Central memory CD4-positive, alpha-beta T cell (primary cell): ENCODE results near the gene WDR6.

Source experiments
- DNase-seq: peaks from one replicate; pipeline ENCODE4 v3.0.0; 2022

The WDR6 gene

DNA sequence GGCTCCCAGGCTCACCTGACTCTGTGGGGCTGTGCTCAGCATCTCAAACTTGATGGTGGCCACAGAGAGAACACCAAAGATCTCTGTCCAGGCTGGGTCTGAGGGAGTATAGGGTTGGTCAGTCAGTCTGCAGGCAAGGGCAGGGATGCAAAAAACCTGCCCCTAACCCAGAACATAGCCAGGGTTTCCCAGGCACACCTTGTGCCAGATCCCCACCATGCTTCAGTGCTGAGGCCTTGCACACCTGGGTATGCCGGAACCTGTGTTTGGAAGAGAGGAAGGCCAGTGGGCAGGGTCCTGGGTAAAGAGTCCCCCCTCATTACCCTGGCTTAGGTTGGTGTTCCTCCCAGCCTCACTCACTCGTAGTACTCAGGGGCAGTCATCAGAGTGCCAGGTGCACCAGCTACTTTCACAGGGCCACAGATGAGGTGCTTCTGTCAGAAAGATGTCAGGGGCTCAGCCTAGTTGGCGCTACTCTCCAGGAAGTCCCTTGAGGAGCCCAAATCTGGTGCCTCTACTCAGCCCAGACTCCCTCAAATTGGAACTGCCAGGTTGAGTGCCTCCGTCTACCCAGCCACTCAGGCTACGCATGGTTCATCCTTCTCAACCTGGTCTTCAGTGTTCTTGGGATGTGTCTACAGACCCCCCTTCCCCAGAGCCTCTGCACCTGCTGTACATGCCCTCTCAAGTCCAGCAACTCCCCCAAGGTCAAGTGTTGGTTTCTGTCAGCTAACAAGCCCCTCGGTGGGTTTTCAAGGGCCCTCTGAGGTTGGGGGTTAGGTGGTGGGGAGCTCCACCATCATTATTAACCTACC lies 9.4 kb downstream of the WDR6 start:
- DNase-seq, result no peak

DNA sequence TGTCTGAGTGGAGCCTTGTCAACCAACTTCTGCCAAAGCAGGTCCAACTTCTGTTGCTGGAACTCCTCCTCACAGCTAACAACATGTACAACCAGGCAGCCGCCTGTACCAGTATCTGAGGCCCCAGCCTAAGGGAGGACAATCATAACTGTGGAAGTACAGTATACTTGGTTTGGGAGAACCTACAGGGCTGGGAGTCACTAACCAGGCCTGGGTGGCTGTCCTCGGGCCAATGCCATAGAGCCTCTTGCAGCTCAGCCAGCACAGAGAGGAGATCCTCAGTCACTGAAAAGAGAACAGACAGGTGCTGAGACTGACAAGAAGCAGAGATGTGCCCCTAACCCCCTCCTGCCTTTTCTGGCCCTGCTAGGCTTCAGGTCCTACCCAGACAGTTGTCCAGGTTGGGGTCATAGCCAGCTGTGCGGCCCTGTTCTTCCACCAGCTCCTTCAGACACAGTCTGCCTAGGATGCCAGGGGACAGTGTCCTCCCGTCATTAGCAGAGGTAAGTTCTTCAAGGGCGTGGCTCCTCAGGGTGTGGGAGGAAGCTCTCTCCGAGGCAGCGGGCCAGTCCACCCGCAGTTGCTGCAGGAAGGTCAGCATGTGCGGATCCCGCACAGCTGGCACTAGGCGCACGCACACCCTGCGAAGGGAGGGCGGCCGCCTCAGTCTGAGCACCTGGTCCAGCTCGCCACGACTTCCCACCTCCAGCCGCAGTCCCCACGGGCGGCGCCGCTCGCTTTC lies 10.2 kb downstream of the WDR6 start:
- no peak for DNase-seq

DNA sequence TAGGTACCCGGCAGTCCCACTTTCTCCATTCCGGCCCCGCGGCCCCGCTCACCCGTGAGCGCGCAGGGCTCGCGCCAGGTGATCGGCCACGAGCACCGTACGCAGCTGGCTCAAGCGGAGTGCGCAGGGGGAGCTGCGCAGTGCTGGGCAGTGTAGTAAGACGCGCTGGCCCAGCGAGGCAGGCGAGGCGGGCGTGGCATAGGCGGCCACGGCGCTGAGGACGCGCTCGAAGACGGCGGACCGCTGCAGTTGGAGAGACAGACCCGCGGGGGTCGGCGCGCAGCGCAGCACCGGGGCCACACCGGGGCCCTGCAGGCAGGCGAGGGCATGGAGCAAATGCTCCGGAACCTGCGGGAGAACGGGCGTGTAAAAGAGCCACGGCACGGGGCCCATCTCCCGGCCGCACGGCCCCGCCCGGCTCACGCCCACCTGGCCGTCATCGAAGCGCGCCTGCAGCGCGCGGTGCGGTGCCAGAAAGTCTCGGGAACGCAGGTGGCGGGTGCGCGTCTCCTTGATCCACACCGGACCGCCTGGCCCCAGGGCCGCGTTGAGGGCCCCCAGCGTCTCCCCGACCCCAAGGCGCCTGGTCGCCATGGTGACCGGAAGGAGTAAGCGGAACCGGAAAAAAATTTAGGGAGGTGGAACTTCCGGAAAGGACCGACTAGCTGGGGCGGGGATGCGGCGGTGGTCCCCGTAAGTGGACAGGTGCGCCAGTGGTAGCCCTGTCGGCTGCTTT lies 10.9 kb downstream of the WDR6 start, which contains the start of gene DALRD3:
Gene DALRD3 (minus strand): TSS at position 610 of the 736 bp plus-strand sequence. CDS start 16 bp downstream, at position 594.
- peak; percentile 70 for DNase-seq

DNA sequence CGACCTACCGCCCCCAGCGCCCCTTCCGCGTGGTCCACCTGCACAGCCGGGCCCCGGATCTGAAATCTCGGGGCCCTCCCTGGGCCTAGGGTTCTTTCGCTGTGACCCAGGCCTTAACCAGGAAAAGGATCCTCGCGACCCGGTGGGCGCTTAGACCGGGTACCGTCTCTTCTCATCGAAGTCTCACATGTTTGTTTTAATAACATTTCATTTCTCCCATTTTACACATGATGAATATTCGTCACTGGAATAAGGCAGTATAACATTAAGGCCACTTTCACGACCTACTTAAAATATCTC lies 11.5 kb downstream of the WDR6 start:
- no peak for DNase-seq

DNA sequence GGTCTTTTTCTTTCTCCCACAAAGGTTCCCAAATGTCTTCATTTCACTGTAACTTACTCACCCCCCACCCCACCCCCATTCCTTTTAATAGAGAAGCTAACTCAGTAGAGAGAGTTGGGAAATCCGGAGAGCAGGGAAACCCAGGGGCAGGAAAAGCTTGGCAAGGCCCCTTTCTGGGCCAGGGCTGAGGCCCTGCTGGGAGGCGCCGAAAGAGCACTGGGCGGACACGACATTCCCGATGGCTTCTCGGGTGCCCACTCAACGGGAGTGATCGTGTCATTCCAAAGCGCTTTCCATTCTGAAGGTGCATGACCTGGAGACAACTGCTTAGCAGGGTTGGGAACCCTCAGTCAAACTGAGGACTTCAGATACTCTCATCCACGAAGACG lies 12.7 kb downstream of the WDR6 start:
- no peak for DNase-seq

DNA sequence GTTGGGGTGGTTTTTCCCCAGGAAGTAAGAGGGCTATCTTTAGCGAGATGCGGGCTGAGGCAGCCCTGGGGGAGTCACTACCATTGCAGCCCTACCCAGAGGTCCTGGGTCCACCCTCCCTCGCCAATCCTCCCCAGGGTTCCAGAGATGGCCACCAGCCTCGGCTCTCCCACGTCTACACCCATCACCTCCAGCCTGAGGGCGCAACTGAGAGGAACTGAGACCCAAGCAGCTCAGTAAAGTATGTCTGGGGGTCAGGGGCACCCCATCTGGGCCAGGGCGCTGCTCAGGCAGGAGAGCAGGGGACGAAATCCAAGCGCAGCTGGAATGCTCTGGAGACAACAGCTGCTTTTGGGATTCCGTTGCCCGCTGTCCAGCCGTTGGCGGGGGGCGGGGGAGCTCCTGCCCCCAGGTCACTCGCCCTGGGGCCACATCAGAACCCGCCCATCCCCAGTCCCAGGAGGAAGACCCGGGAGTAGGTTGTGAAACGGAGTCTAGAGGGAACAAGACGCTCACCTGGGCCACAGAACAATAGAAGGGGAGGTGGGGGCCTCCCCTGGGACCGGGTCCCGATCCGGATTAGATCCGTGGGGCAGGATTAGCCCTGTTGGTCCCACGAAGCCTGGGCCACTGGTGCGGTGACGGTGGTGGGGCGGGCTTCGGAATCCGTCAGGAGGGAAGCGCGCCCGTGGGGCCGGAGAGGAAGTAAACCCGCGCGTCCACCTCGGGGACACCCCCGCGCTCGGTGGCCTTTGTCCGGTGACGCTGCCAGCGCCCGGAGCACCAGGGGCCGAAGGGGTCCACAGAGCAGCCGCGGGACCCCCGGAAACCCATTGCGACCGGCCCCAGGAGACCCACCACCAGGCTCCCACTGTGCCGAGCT lies 13.4 kb downstream of the WDR6 start:
- DNase-seq, result no peak

DNA sequence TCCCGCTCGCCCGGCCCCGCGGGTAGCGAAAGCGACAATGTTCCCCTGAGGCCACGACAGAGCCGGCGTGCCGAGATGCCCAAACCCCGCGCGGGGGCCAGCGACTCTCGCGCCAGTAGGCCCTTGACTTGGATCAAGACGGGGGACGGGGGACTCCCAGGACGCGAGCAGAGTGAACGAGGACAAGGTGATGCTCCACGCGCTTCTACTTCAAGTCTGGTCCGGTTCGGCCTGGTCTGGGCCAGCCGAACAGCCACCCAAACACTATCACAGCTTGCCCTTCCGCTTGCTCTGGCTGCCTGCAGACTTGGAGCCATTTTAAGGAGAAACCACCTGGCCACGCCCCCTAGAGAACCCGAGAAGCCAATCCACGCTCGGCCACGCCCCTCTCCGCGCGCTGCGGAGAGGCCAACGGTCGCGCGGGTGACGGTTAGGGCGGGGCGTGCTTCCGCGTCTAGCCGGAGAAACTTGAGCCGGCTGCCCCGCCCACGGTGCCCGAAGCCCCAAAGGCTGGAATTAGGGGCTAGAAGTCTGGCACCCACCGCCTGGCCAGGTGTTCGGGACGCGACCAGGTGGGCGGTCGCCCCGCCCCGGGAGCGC lies 14.1 kb downstream of the WDR6 start:
- DNase-seq, result peak; percentile 98

DNA sequence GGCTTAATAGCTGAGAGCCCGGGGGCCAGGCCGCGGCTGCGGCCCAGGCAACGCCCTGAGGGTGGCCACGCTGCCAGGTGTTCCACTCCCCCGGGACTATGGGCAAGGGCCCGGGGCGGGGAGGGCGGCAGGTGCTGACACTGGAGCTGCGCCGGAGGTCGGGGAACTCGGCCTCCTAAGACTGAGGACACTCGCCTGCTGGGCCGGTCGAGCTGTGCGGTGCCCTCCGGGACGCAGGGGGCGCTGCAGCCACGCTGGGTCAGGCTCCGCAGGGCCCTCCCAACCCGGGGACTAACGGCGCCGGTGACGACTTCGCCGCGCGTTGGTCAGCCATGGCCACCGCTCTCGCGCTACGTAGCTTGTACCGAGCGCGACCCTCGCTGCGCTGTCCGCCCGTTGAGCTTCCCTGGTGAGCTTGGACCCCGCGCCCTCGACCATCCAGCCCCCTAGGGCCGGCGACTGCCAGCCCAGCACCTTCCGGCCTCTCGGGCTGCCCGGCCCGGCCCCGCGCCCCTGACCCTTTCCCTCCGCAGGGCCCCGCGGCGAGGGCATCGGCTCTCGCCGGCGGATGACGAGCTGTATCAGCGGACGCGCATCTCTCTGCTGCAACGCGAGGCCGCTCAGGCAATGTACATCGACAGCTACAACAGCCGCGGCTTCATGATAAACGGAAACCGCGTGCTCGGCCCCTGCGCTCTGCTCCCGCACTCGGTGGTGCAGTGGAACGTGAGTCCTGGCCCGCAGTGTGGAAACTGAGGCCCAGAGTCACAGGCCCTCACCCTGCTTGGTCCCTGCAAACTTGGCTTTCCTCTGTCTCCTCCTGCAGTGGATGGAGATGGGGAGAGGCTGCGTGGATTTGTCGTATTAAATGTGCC lies 14.9 kb downstream of the WDR6 start, which contains the start of gene NDUFAF3:
Gene NDUFAF3 (plus strand): TSS at position 309 of the 875 bp plus-strand sequence. CDS start 24 bp downstream, at position 333.
- peak; percentile 87 for DNase-seq

DNA sequence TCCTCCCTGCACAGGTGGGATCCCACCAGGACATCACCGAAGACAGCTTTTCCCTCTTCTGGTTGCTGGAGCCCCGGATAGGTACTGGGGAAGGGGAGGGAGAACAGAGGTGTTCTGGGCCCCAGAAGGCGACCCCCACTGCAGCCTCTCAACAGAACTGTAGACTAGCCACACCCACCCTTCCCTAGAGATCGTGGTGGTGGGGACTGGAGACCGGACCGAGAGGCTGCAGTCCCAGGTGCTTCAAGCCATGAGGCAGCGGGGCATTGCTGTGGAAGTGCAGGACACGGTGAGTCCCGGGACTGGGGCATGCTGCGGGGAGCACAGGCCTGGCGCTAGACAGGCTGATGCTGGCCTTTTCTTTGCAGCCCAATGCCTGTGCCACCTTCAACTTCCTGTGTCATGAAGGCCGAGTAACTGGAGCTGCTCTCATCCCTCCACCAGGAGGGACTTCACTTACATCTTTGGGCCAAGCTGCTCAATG lies 15.5 kb downstream of the WDR6 start:
- DNase-seq, result no peak

DNA sequence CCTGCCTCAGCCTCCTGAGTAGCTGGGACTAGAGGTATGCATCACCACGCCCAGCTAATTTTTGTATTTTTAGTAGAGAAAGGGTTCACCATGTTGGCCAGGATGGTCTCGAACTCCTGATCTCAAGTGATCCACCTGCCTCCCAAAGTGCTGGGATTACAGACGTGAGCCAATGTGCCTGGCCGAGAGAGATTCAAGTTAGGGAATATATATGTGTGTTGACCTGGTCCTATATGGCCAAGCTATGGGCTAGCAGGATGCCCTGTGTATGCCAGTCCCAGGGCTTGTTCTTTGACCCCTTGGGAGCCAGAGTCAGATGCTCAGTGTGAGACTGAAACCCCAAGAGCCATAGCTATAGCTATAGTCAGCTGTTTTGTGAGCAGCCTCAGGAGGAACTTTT lies 16.6 kb downstream of the WDR6 start:
- DNase-seq, result no peak

DNA sequence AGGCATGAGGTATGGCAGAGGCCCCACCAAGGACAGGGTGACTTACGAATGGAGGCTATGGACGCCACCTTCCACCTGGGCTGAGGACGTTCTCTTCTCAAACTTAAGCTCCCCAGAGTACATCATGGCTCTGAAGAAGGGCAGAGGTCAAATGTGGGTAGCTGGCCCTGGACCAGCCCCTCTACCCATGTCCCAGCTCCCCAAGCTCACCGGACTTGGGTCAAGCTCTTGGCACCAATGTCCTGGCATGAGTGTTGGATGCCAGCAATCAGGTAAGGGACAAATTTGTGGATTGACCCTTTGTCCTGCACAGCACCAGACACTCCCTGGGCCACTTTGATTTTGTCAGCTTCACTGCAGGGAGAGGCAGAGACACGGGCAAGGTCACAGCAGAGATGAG lies 17.3 kb downstream of the WDR6 start:
- no peak for DNase-seq

DNA sequence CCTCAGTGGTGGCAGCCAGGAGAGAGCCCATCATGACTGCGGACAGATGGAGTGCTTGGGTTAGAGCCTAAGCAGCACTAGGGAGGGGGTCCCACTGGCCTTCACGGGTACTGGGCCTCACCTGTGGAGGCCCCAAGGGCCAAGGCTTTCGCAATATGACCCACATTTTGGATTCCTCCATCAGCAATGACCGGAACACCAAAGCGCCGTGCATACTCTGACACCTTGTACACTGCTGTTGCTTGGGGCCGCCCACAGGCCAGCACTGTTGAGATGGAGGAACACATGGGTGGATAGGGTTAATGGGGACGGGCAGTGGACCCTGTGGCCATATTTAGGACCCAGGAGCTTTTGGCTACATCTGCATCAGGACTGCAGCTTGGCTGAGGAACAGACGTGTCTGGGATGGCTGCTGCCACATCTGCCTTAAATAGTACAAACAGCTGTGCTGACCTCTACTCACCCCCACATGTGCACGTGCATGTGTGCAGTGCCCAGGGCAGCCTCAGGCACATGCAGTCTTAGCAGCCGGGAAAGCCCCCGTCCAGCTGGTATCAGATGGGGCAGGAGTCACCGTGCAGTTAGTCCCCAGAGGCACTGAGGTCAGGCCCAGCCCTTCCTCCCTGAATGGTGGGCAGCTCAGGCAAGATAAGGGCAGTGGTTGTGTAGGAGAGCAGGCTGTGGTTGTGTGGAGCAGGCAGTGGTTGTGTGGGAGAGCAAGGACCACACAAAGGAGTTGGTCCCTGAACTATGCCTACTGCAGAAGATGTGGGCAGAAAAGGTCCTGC lies 18.0 kb downstream of the WDR6 start:
- DNase-seq, result no peak

DNA sequence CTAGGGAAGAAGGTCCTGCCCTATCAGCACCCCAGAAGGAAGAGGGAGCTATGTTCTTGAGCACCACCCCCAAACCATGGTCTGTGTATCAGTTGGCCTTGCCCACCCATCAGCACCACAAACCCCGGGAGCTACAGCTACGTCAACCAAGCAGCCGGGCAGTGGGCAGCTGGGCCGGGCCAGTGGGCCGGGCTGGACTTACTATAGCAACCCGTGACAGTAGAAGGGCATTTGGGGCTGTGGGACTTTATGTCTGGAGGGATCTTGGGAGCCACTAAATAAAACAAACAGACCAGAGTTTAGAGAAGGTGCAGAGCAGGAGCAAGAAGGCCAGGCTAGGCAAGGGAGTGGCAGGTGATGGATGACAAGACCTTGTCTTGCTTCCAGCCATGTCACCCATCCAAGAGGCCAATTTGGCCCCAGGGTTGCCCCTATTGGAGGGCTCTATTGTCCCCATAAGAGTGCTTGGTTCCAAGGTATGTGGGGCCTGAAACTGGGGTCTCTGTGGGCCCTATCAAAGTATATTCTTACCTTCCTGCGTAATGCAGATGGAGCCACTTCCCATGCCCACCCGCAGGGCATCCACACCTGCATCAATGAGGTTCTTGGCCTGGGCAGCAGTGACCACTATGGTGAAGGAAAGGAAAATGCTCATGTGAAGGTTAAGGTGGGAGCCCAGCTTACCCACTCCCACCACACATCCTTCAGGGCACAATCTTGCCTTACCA lies 18.8 kb downstream of the WDR6 start:
- DNase-seq, result no peak

DNA sequence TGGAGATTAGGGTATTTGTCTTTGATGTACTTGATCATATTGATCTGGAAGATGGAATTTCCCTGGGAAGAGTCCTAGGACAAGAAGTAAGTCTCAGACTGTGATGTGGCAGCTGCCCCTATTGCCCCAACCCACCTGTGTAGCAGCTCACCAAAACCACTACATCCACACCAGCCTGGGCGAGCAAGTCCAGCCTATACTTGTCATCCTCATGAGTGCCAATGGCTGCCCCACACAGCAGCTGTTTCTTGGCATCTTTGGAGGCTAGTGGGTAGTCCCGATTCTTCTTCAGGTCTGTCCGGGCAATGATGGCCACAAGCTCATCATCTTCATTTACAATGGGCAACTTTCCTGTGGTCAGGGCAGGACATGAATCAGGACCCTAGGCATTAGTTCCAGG lies 19.3 kb downstream of the WDR6 start:
- DNase-seq, result no peak

DNA sequence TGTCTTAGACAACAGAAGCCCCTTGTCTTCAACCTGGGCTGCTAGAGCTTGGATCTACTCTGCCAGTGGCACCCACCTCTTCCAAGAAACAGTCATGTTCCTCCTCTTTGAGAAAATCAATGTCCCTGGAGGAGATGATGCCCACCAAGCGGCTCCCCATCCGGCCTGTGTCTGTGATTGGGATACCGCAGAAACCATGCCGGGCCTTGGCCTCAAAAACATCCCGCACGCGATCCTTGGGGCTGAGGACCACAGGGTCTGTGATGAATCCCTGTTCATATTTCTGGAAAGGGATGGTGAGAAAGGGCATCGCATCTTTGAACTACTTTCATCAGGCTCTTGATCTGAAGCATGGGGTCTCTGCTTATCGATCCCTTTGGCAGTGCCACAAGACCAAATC lies 20.4 kb downstream of the WDR6 start:
- DNase-seq, result no peak

DNA sequence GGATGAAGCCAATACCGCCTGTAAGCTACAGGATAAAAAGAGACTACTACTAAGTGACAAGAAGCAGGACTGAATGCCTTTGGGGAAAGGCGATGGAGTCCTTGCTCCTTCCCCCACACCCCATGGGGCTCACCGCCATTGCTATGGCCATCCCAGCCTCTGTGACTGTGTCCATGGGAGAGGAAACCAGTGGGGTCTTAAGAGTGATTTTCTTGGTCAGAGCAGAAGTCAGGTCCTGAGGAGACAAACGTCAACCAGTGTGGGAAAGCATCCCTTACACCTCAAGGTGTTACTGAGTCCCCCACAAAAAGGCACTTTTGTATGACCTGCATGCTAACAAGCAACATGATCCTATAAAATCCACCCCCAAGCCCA lies 21.1 kb downstream of the WDR6 start:
- DNase-seq, result no peak

DNA sequence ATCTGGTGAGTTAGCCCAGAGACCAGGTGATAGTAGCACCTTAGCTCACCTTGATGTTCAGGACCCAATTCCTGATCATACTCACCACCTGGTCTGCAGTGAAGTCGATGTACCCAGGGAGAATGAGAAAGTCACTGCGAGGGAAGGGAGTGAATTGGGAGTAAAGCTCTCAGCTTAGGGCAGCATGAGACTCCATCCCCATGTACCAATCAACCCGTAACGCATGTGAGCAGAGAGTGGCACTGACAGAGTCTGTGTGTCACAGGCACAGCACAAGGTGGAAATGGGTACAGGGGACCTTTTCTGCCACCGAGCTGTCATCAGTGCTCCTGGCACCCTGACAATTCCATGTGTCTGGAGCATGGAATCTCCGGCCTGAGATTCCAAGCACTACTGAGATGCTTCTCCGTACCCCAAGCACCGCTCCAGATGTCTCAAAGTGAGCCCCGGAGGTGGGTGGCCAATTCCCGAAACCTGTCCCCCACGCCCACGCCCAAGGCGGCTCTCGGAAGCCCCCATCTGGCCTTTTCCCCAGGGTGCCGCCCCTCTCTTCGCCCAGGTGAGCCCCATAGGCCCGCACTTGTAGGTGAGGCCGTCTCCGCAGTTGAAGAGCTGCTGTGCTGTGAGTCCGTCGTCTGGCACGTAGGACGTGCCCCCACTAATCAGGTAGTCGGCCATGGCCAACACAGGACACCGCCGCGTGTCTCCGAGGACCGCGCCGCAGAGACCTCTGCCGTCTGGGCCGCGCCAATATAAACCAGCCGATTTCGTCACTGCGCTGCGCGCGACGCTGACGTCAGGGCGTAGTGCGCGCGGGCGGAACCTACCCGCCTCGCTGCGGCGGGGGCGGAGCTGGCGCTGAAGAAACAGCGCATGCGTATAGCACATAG lies 21.7 kb downstream of the WDR6 start, which contains the start of gene IMPDH2:
Gene IMPDH2 (minus strand): TSS at position 726 of the 890 bp plus-strand sequence. CDS start 48 bp downstream, at position 678.
- peak; percentile 93 for DNase-seq

DNA sequence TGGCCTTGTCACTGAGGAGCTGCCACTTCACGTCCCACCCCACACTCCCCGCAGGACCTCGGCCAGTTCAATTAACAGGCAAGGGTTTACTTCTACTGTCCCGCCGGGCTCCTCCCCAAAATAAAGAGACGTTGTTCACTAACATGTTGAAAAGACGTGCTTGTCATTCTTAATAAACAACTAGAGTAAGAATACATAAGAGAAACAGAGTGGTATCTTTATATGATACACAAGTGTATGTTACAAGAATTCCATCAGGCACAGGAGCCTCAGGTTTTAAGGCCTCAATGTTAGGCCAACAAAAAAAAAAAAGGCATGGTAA lies 22.3 kb downstream of the WDR6 start:
- no peak for DNase-seq
